HG02885 (cell line): Measurements from ENCODE around the gene TBC1D24.

ENCODE experiments used
- ATAC-seq: cut with Tn5 transposase; IDR thresholded peaks from one replicate; pipeline ENCODE4 v1.9.1; 2021; ENCODE audit warnings: mild to moderate bottlenecking; ENCODE audit not compliant: unreplicated experiment, poor library complexity

TBC1D24 gene

GRCh38 chr16:2481676-2482075 is 6.7 kb downstream of the TBC1D24 start:
- ATAC-seq, result no peak

GRCh38 chr16:2482249-2482648 is 7.3 kb downstream of the TBC1D24 start:
- ATAC-seq, result no peak

GRCh38 chr16:2482708-2483534 is 8.0 kb downstream of the TBC1D24 start:
- no peak for ATAC-seq

GRCh38 chr16:2483939-2484897 is 9.3 kb downstream of the TBC1D24 start:
- no peak for ATAC-seq

- no peak for ATAC-seq
Observed at GRCh38 chr16:2484898-2485508, 10.1 kb downstream of the TBC1D24 start.

GRCh38 chr16:2485811-2486507 is 11.0 kb downstream of the TBC1D24 start:
- ATAC-seq, result no peak

- ATAC-seq, result no peak
Observed at GRCh38 chr16:2486645-2487516, 12.0 kb downstream of the TBC1D24 start.

GRCh38 chr16:2487517-2487842 is 12.6 kb downstream of the TBC1D24 start:
- ATAC-seq, result no peak

- no peak for ATAC-seq
Observed at GRCh38 chr16:2487903-2488531, 13.1 kb downstream of the TBC1D24 start.

GRCh38 chr16:2489581-2489980 is 14.7 kb downstream of the TBC1D24 start:
- no peak for ATAC-seq

GRCh38 chr16:2490190-2491105 is 15.5 kb downstream of the TBC1D24 start:
- ATAC-seq, result no peak

GRCh38 chr16:2492292-2492691 is 17.4 kb downstream of the TBC1D24 start:
- no peak for ATAC-seq

GRCh38 chr16:2493605-2494004 is 18.7 kb downstream of the TBC1D24 start:
- no peak for ATAC-seq

GRCh38 chr16:2494616-2495015 is 19.7 kb downstream of the TBC1D24 start:
- no peak for ATAC-seq

- no peak for ATAC-seq
Observed at GRCh38 chr16:2495041-2495440, 20.1 kb downstream of the TBC1D24 start.

- no peak for ATAC-seq
Observed at GRCh38 chr16:2496223-2497115, 21.5 kb downstream of the TBC1D24 start.

GRCh38 chr16:2497116-2497630 is 22.2 kb downstream of the TBC1D24 start:
- ATAC-seq, result no peak
